K562 (cell line): Measurements from ENCODE around the gene SLC35E1. TPM values are rescaled to one million over a fixed set of nuclear protein-coding genes. Genes with fewer than 3 reads are reported as not detected.

ENCODE experiments used
- ARID1B ChIP-seq: fragments of 450-650 bp; IDR thresholded peaks from 2 replicates; pipeline ENCODE4 v1.6.1; 2016; ENCODE audit warnings: antibody characterized with exemption, mild to moderate bottlenecking, inconsistent platforms
- CREB3 ChIP-seq: fragments of 450-650 bp; conservative IDR thresholded peaks from 2 replicates; pipeline ENCODE4 v1.6.1; 2016; ENCODE audit warnings: missing genetic modification characterization, low read depth, mild to moderate bottlenecking, missing compliant biosample characterization, moderate library complexity
- MXD1 ChIP-seq: fragments of 250-450 bp; sonication (Bioruptor Pico); IDR thresholded peaks from 2 replicates; pipeline ENCODE4 v1.8.0; 2021; ENCODE audit warnings: borderline replicate concordance, mild to moderate bottlenecking, moderate library complexity; ENCODE audit not compliant: poor library complexity, severe bottlenecking
- YBX1 ChIP-seq: fragments of 450-650 bp; IDR thresholded peaks from 2 replicates; pipeline ENCODE4 v1.7.1; 2016; ENCODE audit warnings: mild to moderate bottlenecking
- ZNF318 ChIP-seq, 2 experiments: fragments of 450-650 bp; IDR thresholded peaks; 2 replicates each; pipeline ENCODE4 v1.6.1; 2016; ENCODE audit warnings: mild to moderate bottlenecking in 2 of 2, borderline replicate concordance in 1 of 2, low read depth in 1 of 2, moderate library complexity in 1 of 2
- polyA plus RNA-seq, 8 experiments: library from polyadenylated mRNA; depleted of rRNA in 4 of 8; stranded (reverse) in 5 of 8; unstranded in 3 of 8; fragments of >200 nt; fragmentation: Nextera tagmentation in 2 of 8; fragmentation: Illumina TruSeq in 1 of 8; extraction: Ambion mirVana in 2 of 8; extraction: Trizol in 1 of 8; gene quantifications; 2 replicates each; pipeline versions ENCODE4 v1.2.1 to v1.2.3, GENCODE V29; 2011 to 2014; ENCODE audit warnings: inconsistent platforms in 1 of 8, missing spikeins in 1 of 8
- total RNA-seq, 7 experiments: library from RNA; depleted of rRNA in 6 of 7; stranded (reverse); fragments of >200 nt in 6 of 7; fragmentation: Illumina TruSeq in 2 of 7; extraction: Trizol in 2 of 7; gene quantifications; 2 replicates each; pipeline versions ENCODE4 v1.2.1 to v1.2.3, GENCODE V29; 2011 to 2021; ENCODE audit warnings: low replicate concordance in 1 of 7

Gene SLC35E1
- total and polyA plus RNA-seq, 9 of the 15 experiments (the other 6 are each of a cell fraction or from before 2014, with no cell fraction given), result 15.0 to 40.1 (median 25.7) TPM

GRCh38 chr19:16536130-16536529, 36.1 kb downstream of the SLC35E1 start (continued):
- TF ChIP-seq ZNF318 (IDR thresholded peaks at IDR 0.05; ENCODE audit: borderline replicate concordance in 1 of 2, low read depth in 1 of 2) (no peak), ARID1B (no peak), MXD1 (CRISPR knock-in tag) (no peak), CREB3 (tag) (no peak), YBX1 (no peak)
